Measurements from ENCODE around the gene TGFB3.

The TGFB3 gene

DNA sequence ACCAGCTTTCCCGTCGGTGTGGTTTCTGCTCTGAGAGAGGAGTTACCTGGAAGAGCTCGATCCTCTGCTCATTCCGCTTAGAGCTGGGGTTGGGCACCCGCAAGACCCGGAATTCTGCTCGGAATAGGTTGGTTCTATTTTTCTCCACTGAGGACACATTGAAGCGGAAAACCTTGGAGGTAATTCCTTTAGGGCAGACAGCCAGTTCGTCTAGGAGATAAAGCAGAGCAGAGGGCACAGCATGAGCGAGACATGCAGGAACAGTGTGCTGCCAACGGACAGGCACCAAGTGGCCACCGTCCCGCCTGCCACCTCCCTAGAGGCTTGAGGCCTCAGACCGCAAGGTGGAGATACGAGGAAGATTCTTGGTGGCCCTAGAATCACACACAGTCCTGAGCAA is 10.3 kb downstream of the TGFB3 start:
- TF ChIP-seq, protein P1, sequence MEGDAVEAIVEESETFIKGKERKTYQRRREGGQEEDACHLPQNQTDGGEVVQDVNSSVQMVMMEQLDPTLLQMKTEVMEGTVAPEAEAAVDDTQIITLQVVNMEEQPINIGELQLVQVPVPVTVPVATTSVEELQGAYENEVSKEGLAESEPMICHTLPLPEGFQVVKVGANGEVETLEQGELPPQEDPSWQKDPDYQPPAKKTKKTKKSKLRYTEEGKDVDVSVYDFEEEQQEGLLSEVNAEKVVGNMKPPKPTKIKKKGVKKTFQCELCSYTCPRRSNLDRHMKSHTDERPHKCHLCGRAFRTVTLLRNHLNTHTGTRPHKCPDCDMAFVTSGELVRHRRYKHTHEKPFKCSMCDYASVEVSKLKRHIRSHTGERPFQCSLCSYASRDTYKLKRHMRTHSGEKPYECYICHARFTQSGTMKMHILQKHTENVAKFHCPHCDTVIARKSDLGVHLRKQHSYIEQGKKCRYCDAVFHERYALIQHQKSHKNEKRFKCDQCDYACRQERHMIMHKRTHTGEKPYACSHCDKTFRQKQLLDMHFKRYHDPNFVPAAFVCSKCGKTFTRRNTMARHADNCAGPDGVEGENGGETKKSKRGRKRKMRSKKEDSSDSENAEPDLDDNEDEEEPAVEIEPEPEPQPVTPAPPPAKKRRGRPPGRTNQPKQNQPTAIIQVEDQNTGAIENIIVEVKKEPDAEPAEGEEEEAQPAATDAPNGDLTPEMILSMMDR (IDR thresholded peaks at IDR 0.05; ENCODE audit: low read depth, low read length) = no peak
- no peak overlapping the region for H3K4me3 ChIP-seq (ENCODE audit: low read depth, low read length)

DNA sequence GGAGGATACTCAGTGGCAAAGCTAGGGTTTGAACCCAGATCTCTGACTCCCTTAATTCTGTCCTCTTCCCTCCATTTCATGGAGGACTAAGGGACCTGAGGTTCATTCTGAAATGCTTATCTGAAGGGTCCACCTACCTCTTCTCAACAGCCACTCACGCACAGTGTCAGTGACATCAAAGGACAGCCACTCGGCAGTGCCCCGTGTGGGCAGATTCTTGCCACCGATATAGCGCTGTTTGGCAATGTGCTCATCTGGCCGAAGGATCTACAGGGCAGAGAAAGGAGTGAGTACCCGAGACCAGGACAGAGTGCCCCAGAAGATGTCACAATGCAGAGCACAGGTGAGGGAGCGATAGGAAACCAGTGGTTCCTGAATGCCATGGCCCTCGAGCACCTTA is 10.8 kb downstream of the TGFB3 start:
- TF ChIP-seq, protein P1 (IDR thresholded peaks at IDR 0.05; ENCODE audit: low read depth, low read length) = no peak
- no peak overlapping the region for H3K4me3 ChIP-seq (ENCODE audit: low read depth, low read length)

DNA sequence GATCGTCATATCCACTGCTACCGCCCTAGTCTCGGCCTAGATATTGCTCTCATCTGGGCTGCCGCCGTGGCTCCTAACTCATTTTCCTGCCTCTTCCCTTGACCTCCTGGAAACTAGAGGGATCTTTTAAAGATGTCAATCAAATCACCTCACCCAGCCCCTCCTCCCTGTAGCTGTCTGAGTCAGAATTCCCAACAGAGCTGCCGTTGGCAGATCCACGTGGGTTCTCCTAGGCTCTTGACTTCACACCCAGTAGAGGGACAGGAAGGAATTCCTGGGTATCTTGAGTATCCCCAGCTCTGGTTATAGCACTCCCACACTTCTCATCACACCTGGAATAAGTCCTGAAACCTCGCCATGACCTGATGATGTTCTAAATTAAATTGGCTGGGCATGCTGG is 11.9 kb downstream of the TGFB3 start:
- TF ChIP-seq, protein P1 (IDR thresholded peaks at IDR 0.05; ENCODE audit: low read depth, low read length) = no peak
- H3K4me3 ChIP-seq (ENCODE audit: low read depth, low read length) = no peak overlapping the region

DNA sequence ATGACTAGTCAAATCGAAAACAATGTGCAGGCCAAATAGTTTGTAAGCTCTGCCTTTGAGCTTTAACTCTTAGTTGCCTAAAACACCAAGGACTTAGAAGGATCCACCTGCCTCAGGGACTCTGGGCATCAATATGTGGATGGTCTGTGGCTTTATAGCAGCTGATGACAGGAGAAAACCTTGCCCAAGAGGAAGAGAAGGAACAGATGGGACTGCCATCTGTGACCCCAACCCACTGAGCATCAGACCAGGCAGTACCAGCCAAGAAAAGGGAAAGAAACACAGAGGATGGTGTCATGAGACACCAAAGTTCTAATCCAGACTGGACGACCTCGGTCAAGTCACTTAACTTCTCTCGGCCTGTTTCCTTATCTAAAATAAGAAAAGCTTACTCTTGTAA is 12.7 kb downstream of the TGFB3 start:
- TF ChIP-seq, protein P1 (IDR thresholded peaks at IDR 0.05; ENCODE audit: low read depth, low read length) = no peak
- no peak overlapping the region for H3K4me3 ChIP-seq (ENCODE audit: low read depth, low read length)

DNA sequence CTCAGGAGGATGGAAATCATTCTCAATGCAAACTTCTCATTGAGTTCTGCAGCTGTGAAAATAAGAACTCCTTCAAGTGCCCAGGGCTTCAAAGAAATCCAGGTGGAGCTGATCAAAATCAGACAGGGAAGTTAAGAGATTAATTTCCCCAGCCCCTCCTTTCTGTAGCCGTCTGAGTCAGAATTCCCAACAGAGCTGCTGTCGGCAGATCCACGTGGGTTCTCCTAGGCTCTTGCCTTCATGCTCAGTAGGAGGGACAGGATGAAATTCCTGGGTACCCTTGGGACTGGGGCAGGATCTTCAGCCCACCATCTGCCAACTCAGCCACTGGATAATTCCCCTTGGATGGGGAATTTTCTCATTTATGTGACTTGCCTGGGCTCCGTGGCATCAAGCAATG is 13.3 kb downstream of the TGFB3 start:
- H3K4me3 ChIP-seq (ENCODE audit: low read depth, low read length) = no peak overlapping the region
- TF ChIP-seq, protein P1 (IDR thresholded peaks at IDR 0.05; ENCODE audit: low read depth, low read length) = no peak

DNA sequence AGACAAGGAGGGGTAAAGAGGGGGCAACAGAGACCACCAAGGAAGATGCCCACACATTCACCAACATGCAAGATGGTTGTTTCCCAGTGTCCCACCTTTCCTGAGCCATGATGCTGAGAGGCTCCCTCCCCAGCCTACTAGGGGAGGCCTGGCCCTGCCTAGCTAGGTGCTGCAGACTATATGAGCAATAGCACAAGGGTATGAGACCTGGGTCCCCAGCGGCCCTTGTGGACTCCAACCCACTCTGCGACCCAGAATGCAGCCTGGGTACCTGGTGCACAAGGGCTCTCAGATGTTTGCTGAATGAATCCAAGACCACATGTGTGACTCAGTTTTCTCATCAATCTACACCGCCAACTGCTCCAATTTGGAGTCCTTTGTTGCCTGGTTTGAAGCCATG is 13.9 kb downstream of the TGFB3 start:
- H3K4me3 ChIP-seq (ENCODE audit: low read depth, low read length) = no peak overlapping the region
- TF ChIP-seq, protein P1 (IDR thresholded peaks at IDR 0.05; ENCODE audit: low read depth, low read length) = no peak

DNA sequence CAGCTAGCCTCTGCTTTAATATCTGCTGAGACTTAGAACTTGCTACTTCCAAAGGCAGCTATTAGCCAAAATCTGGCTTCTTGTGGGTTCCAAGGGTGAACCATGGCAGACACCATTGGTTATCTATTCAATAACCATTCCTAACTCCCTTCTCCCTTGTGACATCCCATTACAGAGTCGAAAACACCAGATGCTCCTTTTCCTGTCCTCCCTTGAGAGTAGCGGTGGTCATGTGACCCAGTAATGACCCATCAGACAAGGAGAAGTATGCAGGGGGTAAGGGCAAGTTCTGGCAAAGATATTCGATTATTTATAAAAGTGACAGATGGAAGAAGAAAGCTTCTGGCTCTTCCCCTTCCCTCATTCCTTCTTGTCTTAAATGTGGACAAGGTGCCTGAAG is 20.1 kb downstream of the TGFB3 start:
- TF ChIP-seq, protein P1 (IDR thresholded peaks at IDR 0.05; ENCODE audit: low read depth, low read length) = no peak
- no peak overlapping the region for H3K4me3 ChIP-seq (ENCODE audit: low read depth, low read length)
